ENCODE results near the gene SIPA1.

GRCh38 chr11:65595131-65595530 is 42.8 kb upstream of the SIPA1 start:
- TF ChIP-seq CTCF (conservative IDR thresholded peaks at IDR 0.05 in 1 of 2, IDR thresholded peaks at IDR 0.05 in 1 of 2; ENCODE audit: extremely low read depth in 1 of 2, insufficient read depth in 1 of 2, low read depth in 1 of 2, low read length in 2 of 2) (no peak), EZH2 (IDR thresholded peaks at IDR 0.05; ENCODE audit: borderline replicate concordance, low read length) (no peak)
